Glomerular visceral epithelial cell (primary cell): ENCODE measurements around the gene MCC.
A peak's percentile ranks its signal among the peaks of the same experiment; 100 is the strongest.

Experiments used
- DNase-seq: peaks from one replicate; pipeline ENCODE4 v3.0.0-alpha.2; 2016; ENCODE audit errors: extremely low spot score

Gene MCC

DNA sequence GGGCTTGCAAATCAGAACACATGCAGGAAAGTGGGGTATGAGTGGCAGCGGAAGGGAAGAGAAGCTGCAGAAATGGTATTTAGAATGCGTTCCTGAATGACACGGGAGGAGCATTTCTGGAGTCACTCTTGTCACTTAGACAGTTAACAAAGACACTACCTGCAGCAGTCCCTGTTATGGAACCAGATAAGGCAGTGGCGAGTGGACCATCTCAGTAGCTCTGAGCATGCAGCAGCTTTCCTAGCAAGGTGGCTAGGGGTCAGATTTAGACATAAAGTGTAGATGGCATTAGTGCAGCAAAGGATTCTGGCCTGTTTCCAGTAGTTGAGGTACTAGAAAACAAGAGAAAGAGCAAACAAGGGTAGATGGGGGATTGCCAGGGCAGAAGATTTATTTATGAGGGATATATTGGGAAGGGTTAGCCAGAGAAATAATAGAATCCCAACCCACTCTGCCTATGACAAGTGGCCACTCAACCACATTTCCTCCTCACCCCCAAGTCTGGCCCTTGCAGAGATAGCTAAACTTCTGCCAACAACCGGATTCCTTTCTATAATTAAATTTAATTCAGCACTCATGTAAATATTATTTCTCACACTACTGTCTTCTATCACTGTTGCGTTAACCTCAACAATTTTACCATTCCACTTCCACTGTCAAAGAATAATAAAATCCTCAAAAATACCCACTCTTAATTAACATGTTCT, 310.0 kb downstream of the MCC start:
- no peak for DNase-seq

DNA sequence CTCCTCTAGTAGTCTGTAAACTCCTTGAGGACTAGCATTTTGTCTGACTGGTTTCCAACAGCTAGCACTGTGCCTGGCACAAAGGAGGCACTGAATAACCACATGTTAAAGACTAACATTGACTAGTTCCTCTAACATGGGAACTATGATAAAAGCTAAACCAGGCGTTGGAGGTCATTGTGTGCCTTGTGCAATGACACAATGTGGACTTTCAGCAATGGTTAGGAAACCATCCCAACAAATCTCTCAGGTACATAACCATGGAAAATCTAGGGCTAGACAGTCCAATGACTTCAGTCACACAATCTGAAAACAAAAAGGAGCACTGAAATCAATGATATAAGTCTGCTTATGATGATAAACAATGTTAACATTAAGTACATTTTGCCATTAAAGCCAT, 311.0 kb downstream of the MCC start:
- DNase-seq, result no peak

DNA sequence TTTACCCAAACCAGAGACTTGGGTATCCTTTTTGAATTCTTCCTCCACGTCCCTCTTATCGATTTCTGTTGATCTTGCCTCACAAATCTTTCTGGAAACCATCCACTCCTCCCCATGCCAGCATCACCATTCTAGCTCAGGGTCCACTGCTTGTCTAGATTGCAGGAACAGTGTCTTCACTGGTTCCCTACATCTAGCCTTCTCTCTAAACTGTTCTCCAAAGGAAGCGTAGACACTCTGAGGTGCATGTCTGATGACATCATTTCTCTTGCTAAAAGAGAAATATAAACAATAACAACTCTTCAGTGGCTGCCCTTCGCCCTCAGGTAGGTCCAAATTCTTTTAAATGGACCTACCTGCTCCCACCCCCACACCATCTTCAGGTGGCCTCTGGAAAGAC, 311.5 kb downstream of the MCC start:
- no peak for DNase-seq

DNA sequence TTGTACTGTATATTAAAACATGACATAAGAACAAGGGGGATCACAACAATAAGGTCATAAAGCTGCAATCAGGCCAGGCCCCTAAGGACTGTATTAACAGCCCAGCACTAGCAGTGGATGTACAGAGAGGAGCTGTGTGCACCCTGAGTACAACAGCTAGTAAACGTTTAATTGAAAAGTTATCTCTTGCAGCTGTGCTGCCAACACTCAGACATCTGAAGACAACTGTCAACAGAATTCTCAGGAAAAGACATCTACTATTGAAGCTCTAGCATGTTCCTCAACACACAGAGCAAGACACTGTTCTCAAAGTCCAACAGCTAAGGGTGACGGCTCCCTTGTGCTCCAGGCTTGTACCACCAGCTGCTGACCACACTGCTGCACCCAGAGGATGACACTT, 312.1 kb downstream of the MCC start:
- DNase-seq, result no peak

DNA sequence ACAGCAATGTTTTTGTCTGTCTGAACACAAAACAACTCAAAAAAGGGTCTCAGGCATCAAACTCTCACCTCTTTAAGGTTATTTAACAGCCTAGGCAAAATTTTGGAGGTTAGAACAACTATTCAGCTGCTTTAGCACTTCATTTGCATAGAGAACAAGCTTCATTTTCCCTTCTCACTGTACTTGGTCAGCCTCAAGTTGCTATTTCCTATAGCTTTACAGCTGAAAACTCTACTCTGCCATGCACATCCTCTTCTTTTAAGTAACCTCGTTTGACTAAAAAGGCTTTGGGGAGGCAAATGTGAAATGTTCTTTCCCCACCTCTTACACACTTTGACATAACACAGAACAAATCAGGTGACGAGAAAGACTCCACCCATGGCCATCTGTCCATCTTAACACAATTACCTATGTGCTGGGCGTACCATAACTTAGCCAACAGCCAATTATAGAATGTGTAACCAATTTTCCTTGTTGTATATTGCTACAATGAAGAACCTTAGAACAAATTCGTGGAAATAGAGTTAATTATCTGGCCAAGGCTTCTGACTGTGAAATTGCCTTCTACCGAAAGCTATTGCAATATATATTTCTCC, 315.9 kb downstream of the MCC start:
- no peak for DNase-seq

DNA sequence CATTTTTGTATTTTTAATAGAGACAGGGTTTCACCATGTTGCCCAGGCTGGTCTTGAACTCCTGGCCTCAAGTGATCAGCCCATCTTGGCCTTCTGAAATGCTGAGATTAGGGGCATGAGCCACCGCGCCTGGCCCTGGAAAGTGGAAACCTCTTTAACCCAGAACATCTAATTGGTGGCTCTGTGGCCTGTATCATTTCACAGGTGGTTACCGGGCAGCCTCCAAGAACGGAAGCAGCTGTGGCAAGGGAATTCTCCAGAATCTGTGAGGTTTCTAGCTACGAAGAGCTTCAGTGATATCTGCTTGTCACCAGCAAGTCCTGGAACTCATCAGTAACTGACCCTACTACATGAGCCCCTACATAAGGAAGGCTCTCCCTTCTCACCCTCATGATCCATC, 316.7 kb downstream of the MCC start:
- DNase-seq, result no peak

DNA sequence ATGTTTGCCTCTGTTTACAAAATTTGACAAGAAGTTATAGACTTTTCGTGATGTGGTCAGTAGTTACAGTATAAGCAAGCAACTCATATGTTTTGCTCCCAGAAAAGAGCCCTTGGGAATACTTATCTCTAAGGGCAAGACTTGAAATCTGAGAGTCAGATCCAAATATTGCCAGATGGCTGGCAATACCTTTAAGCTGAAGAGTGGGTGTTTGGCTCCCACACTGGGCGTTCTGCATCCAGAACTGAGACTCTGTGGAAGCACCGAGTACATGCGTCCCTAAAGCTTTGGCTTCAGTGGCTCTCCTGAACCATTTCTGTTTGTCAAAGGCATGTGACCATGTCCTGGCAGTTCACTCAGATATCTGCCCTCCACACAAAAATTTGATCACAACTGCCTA, 317.5 kb downstream of the MCC start:
- DNase-seq, result no peak

DNA sequence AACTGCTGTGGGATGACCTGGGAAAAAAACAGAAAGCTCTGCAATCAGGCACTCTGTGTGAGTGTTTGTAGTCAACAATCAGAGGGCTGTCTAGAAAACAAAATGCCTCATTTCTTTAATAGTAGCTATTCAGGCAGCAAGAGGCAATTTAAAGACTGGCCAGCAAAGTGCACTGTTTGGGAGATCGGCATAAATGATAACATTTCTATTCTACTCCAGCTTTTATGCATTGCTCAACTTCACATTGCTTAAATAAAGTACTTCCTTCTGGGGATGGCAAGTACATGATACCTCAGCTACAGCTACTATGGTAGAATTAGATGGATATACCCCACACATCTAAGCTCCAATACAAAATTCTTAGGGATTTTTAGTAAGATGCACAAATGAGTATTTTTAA, 318.5 kb downstream of the MCC start:
- no peak for DNase-seq

DNA sequence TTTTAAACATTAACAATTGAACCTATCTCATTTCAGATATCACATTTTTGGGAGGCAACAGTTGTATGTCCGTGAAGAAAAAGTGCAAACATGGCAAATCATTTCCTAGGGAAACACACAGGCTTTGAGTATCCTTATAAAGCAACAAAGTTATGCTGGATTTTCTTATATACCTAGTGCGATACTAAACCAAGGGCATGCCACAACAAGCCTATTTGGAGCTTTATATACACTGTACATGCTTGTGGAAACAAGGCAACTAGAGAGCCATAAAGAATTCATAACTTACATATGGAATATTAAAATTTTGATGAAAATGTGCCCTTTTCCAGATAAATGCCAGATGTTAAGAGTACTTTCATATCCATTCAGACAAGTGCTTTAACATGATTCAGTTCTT, 320.3 kb downstream of the MCC start:
- no peak for DNase-seq

DNA sequence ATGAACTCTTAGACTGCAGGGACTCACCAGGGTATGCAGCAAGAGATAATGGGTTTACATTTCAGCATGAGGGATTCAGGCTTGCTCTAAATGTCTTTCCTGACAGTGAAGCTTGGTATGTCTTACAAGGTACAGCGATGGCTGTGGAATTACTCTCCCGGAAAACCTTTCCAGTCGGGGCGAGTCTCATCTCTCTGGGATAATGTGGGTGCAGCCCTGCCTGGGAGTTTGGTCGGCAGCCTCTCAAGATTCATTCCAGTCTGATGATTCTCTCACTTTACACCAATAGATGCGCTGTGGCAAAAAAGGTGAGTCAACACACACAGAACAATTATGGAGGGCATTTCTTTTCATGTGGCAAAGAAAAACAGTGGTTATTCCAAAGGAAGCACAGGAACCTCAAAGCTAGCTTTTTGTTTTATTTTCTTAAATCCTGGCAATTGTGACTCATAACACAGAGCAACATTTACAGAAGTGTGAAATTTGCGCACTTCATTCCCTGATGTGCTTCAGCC, 321.3 kb downstream of the MCC start:
- DNase-seq, result peak; percentile 98

DNA sequence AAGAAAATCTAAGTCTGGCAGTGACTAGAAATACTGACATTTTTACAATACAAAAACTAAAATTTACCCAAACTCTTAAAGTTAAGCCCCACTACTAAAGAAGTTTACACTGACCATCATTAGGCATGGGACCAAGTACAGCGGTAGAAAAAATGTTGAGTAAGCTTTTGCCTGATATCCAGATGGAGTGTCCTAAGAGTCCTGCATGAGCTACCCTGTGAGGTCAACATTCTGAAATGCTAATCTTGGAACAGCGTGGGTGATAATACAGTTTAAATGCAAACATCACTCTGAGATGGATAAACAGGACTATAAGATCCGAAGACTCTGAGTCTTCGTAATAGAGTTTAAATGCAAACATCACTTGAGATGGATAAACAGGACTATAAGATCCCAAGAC, 322.0 kb downstream of the MCC start:
- peak; percentile 31 for DNase-seq

DNA sequence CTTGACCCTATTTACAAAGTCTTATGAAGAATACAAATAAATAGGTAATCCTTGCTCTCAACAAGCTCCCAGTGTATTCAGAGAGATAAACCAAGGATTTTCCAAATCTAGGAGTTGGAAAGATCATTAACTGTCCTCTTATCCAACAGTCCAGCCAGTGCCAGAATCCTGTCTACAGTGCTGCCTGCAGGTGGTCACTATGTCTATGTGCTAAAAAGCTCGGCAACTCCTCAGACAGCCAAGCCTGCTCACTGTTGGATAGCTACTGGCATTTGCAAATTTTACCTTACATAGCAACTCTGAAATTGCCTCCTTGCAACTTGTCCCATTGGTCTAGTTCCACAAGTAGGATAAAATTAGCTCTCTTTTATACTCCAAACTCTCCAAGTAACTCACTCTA, 324.2 kb downstream of the MCC start:
- no peak for DNase-seq

DNA sequence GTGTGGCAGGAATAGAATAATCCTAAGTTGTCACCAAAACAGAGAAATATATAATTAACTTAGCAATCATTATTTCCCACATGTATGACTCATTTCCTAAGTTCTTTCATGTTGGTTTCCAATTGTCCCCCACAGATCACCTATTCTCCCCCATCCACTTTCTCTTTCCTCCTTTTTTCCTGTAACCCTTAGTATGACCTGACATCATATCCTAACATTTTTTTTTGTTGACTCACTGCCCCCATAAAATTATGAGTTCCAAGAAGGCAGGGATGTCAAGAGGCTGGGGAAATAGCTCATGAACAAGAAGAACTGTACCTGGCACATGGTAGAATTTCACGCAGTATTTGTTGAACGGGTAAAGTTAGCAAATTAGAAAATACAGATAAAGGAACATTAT, 324.9 kb downstream of the MCC start:
- DNase-seq, result peak; percentile 83

DNA sequence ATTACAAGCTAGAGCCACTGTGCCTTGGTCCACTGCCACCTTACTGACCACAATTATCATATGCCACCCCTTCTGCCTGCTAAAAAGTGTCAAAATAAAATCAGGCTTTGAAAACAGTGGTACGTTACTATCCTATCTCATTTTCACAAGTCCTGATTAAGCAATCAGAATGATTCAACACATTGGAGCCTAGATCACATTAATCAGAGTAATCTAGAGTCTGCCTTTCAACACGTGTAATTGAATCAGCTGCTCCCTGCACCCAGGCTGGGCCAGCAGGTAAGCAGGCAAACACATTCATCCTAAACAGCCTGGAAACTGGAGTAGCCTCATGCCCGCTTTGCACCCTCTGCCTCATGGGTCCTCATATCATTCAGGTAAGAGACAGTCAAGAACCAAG, 325.5 kb downstream of the MCC start:
- peak; percentile 68 for DNase-seq

DNA sequence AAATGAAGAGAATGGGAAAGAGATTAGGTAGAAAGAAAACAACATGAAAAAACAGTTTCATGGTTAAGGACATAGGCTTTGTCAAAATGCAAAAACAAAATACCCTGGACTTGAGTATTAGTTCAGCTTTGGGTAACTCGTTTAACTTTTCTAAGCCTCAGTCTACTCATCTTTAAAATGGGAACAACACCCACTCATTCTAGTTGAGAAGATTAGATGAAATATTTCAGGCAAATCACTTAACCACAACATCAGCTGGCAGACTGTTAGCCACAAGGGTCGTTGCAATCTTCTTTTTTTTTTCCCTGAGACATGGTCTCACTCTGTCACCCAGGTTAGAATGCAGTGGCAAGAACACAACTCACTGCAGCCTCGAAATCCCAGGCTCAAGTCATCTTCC, 326.0 kb downstream of the MCC start:
- DNase-seq, result peak; percentile 27

DNA sequence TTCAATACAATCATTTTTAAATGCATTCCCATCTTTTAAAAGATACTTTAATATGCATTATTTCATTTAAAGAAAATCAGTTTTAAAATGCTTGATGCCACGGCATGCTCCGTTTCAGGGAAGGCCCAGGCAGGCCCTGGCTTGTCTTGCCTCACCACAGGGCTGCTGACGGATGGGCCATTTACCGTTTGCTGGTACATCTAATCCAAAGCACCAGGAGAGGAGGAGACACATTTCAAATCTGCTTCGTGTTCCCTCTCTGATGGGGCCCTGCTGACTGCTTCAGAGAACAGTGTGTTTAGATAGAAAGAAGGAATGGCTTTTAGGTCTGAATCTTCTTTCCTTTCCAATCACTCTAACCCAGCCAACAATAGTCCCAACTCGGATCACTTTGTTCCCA, 326.4 kb downstream of the MCC start:
- DNase-seq, result no peak

DNA sequence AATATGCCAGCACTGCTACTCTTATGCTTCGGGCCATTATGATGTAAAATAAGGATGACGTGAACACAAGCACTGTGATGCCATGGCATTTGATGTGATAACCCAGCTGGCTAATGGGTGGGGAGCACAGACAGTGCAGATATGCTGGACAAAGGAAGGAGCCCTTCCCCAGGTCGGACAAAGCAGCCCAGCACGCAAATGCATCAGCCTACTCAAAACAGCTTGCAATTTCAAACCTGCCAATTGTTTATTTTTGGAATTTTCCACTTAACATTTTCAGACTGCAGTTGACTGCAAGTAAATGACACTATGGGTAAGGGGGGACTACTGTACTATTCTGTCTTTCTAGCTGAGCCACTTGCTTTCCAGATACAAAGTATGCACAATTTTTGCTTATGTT, 330.4 kb downstream of the MCC start:
- DNase-seq, result no peak

DNA sequence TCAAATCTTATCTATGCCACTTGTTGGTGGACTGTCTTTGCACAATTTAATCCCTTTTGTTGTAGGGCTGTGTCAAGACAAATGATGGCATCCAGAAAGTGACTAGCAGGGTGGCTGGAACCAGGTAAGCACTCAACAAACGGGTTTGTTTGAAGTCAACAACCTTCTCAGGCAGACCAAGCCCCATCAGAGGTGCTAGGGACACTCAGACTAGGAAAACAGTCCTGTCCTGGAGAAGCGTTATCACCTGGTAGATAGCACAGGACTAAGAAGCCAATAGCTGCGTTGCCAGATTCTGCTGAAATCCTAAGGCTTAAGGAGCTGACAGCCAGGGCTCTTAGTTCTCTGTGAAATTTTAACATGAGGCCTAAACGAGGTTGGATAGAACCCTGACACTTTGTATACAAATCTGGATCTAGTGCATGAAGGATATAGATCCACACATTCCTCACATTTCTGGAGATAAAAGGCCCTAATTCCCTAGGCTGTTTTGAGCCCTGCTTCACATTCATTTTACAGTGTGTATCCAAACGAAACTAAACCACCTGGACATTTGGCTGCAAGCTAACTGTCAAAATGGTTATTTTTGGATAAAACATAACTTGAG, 331.9 kb downstream of the MCC start:
- no peak for DNase-seq

DNA sequence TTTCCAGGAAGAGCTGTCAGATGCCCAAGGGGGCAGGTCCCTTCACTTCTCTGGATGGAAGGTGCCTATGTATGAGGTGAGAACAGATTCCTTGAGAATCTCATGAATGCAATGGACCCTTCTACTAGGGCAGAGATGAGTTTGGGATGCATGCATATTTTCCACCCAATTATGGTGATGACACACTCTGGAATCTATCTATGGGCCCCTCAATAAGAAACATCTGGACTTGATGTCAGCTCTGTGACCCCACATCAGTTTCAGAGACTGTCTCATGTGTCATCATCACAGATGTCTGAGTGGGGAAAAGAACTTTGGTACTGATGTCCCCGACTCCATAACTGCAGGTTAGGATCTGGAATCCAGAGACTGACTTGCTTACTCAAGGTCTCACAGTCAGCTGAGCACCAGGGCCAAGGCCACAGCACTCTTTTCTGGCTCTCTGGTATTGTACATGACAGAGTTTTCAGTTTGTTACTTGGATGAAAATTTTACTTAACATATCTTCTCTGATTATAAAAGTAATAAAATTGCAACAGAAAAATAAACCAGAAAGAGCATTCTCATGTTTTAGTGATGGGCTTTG, 334.6 kb downstream of the MCC start:
- no peak for DNase-seq

DNA sequence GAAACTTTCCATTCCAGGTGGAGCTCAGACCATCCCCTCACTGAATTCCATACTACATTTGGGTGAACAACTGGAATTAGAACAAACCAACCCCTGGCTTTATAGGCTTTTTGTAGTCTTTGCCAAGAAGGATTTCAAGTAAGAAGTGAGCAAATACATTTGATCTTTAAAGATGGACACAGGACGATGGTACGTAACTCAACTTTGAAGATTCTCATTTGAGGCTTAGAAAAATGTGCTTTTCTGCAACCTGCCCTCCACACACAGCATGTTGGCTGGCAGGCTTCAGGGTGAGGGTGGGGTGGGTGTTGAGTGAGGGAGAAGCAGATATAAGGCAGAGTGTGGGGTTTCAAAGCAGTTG, 335.9 kb downstream of the MCC start:
- no peak for DNase-seq

DNA sequence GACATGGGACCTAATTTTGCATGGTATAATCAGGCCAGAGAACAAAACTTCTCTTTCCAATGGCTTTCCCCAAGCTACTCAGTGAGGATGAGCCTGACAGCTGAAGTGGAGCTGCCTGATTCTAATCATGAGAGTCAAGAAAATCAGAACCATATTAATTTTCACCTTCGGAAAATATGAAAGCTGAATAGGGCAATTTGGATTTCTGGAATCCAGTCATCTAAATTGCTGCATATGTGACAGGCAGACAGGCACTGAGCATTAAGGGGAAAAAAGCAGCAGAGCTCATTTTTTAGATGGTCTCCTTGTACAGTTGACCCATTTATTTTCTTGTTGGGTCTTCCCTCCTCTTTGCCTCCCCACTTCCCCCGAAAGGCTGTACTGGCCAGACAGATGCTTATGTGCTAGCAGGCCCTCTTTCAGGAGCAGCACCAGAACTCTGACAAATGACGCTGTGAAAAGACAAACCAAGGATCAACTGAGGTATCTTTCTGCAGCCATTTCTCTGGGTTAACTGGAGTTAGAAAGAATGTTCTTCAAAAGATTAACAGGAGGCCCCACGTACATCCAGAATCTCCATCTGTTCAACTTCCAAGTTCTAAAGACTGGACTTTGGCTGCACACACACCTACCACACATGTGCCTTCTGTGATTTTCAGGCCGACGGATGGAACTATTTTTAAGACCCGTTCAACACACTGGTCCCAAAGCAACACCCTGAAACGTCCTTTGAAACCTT, 336.4 kb downstream of the MCC start:
- no peak for DNase-seq

DNA sequence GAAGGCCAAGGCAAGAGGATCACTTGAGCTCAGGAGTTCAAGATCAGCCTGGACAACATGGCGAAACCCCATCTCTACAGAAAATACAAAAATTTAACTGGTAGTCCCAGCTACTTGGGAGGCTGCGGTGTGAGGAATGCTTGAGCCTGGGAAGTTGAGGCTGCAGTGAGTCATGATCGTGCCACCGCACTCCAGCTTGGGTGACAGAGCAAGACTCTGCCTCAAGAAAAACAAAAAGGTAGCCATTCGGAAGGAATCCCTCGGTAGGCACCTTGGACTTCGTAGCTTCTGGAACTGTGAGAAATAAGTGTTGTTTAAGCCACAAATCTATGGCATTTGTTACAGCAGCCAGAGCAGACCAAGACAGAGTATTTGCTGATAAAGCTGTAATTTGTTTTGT, 337.4 kb downstream of the MCC start:
- no peak for DNase-seq
